Cardiac septum (tissue), 1 donor: ENCODE measurements around the gene FLCN. TPM values are rescaled to one million over a fixed set of nuclear protein-coding genes. Genes with fewer than 3 reads are reported as not detected.

Experiments used
- DNase-seq: peaks from one replicate; pipeline ENCODE4 v3.0.0-alpha.2; 2020; ENCODE audit warnings: low spot score
- intact Hi-C: fragments of 100-400 bp; cut with DNase I; formaldehyde crosslinking; loops from one replicate; pipeline ENCODE4 v1.14.0; 2022
- total RNA-seq: library from RNA; stranded (reverse); fragmentation: NEBNext Ultra II Directional; extraction: Animal tissue kit (Norgen Biotek cat#: 25700); gene quantifications from one replicate; pipeline ENCODE4 v1.2.1, GENCODE V29; 2021
- donor health status: DM: no; HTN: no; CAD: no.

Gene FLCN
- total RNA-seq, 1 donor from 2014 or later, result 36.1 TPM

GRCh38 chr17:17175340-17175739 is 61.6 kb downstream of the FLCN start:
- intact Hi-C loops, result no loop called here
- no peak for DNase-seq

DNA sequence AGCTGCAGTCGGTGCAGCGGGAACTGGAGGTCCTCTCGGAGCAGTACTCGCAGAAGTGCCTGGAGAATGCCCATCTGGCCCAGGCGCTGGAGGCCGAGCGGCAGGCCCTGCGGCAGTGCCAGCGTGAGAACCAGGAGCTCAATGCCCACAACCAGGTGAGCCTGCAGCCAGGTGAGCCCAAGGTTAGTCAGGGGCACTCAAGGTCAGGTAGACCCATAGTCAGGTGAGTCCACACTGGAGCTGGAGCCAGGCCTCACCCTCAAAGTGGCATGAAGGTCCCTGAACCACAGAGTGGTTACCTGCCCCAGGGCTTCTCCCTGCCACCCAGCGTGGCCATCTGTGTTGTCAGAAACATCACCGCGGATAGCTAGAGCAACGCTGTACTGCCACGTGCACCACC is 63.0 kb downstream of the FLCN start:
- intact Hi-C loops, result no loop called here
- DNase-seq, result no peak

DNA sequence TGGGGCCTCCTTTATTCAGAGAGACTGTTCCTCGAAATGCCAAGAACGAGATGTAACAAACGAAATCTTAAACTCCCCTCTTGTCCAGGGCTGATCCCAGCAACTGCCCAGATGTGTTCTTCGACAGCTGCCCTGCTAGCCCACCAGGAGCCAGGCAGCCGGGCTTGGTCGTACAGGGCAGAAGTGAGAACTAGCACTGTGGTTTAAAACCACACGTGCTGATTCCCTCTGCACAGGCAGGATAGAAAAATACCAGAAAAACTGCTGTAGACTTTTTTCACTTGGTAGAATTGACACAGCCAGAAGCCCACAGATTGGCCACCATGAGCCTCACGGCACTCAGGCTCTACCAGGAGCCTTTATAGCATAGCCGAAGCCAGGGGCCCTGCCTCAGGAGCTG is 64.0 kb downstream of the FLCN start:
- no peak for DNase-seq
- intact Hi-C loops, result no loop called here

DNA sequence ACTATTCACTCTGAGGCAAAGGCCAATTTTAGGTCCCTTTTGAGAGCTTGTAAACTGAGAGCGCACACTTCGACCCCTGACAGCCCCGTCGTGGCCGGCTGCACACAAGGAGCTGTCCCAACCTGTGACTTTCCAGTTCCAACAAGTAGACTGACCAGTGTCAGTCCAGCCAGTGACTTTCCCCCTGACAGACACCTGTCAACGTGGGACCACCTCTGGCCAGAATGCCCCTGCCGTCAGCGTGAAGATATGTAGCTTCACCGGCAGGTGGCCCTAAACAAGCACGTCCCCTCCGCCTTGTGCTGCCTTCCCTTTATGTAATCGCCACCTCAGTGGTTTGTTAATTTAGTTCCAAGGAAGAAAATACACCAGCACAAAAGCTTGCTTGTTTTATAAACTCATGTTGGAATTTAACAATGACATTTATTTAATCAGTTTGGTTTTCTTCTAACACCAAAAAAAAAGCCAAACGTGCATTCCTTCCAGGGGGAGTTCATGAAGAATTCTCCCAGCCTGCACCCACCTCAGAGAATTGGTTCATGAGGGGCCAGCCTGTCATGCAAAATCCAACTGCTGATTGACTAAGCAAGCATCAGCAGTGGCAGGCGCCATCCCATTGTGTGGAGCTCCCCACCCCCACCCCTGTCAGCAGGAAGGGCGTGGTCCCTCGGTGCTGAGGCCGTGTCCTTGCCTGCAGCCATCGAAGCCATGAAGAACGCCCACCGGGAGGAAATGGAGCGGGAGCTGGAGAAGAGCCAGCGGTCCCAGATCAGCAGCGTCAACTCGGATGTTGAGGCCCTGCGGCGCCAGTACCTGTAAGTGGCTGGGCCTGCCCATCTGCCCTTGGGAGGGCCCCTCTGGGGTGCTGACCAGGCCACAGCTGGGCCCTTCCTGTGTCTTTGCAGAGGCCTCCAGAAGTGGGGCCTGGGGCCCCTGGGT is 64.7 kb downstream of the FLCN start:
- peak; percentile 85 for DNase-seq
- intact Hi-C loops, result no loop called here

GRCh38 chr17:17171186-17171585 is 65.8 kb downstream of the FLCN start:
- DNase-seq, result no peak
- intact Hi-C loops, result no loop called here

DNA sequence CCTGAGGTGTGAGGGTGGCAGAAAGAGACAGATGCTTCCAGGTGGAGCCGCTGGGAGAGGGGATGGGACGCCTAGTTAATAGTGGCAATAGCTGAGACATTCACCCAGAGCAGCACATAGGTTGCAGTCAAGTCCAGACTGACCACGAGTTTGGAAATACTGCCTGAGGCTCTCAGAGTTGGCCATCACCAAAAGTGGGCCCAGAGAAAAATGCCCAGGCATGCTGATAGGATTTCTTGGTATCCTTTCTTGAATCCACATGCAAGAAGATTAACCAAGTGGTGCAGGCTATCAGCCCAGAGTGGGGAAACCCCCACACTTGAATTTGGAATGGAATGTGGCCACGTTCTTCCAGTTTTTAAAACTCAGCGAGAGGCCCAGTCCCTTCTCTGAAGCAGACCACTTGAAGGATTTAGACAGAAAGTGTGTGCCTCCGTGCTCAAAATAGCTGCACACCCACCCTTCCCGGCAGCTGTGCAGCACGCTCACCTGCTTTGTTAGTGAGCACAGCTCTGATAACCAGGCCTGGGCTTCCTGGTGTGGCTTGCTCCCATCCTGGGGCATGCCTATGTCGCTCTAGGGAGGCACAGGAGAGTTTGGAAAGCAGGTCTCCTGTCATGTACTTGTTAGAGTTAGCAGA is 66.5 kb downstream of the FLCN start:
- intact Hi-C loops, result no loop called here
- DNase-seq, result no peak

DNA sequence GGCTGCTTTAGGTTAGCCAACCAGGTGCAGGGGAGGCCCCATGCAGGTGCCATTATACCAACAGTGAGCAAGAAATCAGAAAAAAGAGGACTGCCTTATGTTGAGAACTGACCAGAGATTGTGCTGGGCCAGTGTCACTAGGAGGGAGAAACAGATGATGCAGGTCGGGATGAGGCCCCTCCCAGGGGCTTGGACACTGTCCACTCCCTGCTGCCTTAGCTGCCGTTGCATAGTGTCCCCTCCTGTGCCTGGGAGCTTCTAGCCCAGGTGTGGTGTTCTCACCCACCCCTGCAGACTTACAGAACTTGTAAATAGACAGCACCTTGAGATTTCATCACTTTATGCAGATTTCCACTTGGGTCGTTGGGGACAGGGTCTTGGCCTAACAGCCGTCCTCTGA is 67.6 kb downstream of the FLCN start:
- intact Hi-C loops, result no loop called here
- no peak for DNase-seq

GRCh38 chr17:17168401-17168800 is 68.6 kb downstream of the FLCN start:
- DNase-seq, result no peak
- intact Hi-C loops, result no loop called here

GRCh38 chr17:17167986-17168385 is 69.0 kb downstream of the FLCN start:
- intact Hi-C loops, result no loop called here

GRCh38 chr17:17167356-17167755 is 69.6 kb downstream of the FLCN start:
- intact Hi-C loops, result no loop called here
- DNase-seq, result no peak

More at GRCh38 chr17:17167986-17168385, 69.0 kb downstream of the FLCN start:
- DNase-seq, result no peak

GRCh38 chr17:17166446-17166845 is 70.5 kb downstream of the FLCN start:
- DNase-seq, result no peak
- intact Hi-C loops, result no loop called here

GRCh38 chr17:17165666-17166308 is 71.2 kb downstream of the FLCN start:
- DNase-seq, result no peak
- intact Hi-C loops, result no loop called here

DNA sequence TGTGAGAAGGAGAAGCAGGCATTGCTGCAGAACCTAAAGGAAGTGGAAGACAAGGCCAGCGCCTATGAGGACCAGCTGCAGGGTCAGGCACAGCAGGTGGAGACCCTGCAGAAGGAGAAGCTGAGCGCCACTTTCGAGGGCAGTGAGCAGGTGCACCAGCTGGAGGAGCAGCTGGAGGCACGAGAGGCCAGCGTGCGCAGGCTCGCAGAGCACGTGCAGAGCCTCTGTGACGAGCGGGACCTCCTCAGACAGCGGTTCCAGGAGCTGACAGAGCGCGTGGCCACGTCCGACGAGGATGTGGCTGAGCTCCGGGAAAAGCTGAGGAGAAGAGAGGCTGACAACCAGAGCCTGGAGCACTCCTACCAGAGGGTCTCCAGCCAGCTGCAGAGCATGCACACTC is 72.3 kb downstream of the FLCN start:
- DNase-seq, result no peak
- intact Hi-C loops, result no loop called here

GRCh38 chr17:17164156-17164555 is 72.8 kb downstream of the FLCN start:
- intact Hi-C loops, result no loop called here
- DNase-seq, result no peak

Other genes starting within 250 kb of the FLCN start
- gene MPRIP, start 194.7 kb downstream of the FLCN start, total RNA-seq, result 554 TPM
- gene PLD6, start 30.8 kb downstream of the FLCN start, total RNA-seq, result 1.4 TPM
- 64.0 TPM for gene COPS3, start 44.1 kb upstream of the FLCN start, total RNA-seq
- 7.5 TPM for gene NT5M, start 66.2 kb upstream of the FLCN start, total RNA-seq
- gene MED9, start 239.8 kb upstream of the FLCN start, total RNA-seq, result 30.5 TPM